ENCODE results near the gene KLK5. TPM values are rescaled to one million over a fixed set of nuclear protein-coding genes. Genes with fewer than 3 reads are reported as not detected.

KLK5 gene
- total RNA-seq, 2 donors from 2014 or later: not detected

- Histone ChIP-seq H3K36me3 (no peaks in the 10 kb centered on the region), H3K9me3 (no peaks in the 10 kb centered on the region), H3K4me1 (ENCODE audit: control insufficient read depth in 1 of 2, low read depth in 2 of 2) (no peaks in the 10 kb centered on the region), H3K4me3 (no peak overlapping the region), H3K27ac (no peak overlapping the region), H3K27me3 (replicated peaks; ENCODE audit: insufficient read depth) (no peaks in the 10 kb centered on the region)
- TF ChIP-seq CTCF (IDR thresholded peaks at IDR 0.05): no peak
- ATAC-seq (ENCODE audit: insufficient number of reproducible peaks, low FRiP score, low read depth): no peak
- DNase-seq (ENCODE audit: low spot score): no peak
Measured at GRCh38 chr19:50924586-50924985, 28.3 kb downstream of the KLK5 start.

GRCh38 chr19:50922317-50922853 lies 30.5 kb downstream of the KLK5 start:
- Histone ChIP-seq H3K27ac (no peak overlapping the region), H3K4me3 (no peak overlapping the region), H3K27me3 (replicated peaks; ENCODE audit: insufficient read depth) (no peaks in the 10 kb centered on the region), H3K4me1 (ENCODE audit: control insufficient read depth in 1 of 2, low read depth in 2 of 2) (no peaks in the 10 kb centered on the region), H3K36me3 (no peaks in the 10 kb centered on the region), H3K9me3 (no peaks in the 10 kb centered on the region)
- no peak for ATAC-seq (ENCODE audit: insufficient number of reproducible peaks, low FRiP score, low read depth)
- DNase-seq (ENCODE audit: low spot score): no peak
- TF ChIP-seq CTCF (IDR thresholded peaks at IDR 0.05): peak; percentile 49

- Histone ChIP-seq H3K36me3 (no peaks in the 10 kb centered on the region), H3K4me1 (ENCODE audit: control insufficient read depth in 1 of 2, low read depth in 2 of 2) (no peaks in the 10 kb centered on the region), H3K27me3 (replicated peaks; ENCODE audit: insufficient read depth) (no peaks in the 10 kb centered on the region), H3K9me3 (no peaks in the 10 kb centered on the region), H3K27ac (no peak overlapping the region), H3K4me3 (no peak overlapping the region)
- ATAC-seq (ENCODE audit: insufficient number of reproducible peaks, low FRiP score, low read depth) (no peak), DNase-seq (ENCODE audit: low spot score) (no peak)
- TF ChIP-seq CTCF (IDR thresholded peaks at IDR 0.05): no peak
Measured at GRCh38 chr19:50921426-50922316, 31.2 kb downstream of the KLK5 start.

GRCh38 chr19:50916069-50916468 lies 36.8 kb downstream of the KLK5 start:
- Histone ChIP-seq H3K4me3 (no peak overlapping the region), H3K9me3 (no peaks in the 10 kb centered on the region), H3K27me3 (replicated peaks; ENCODE audit: insufficient read depth) (no peaks in the 10 kb centered on the region), H3K4me1 (ENCODE audit: control insufficient read depth in 1 of 2, low read depth in 2 of 2) (no peaks in the 10 kb centered on the region), H3K36me3 (no peaks in the 10 kb centered on the region), H3K27ac (no peak overlapping the region)
- DNase-seq (ENCODE audit: low spot score) (no peak), ATAC-seq (ENCODE audit: insufficient number of reproducible peaks, low FRiP score, low read depth) (no peak)
- no peak for TF ChIP-seq CTCF (IDR thresholded peaks at IDR 0.05)

Data from thoracic aorta (tissue), 2 donors.